Superior temporal gyrus (tissue), 1 donor: Measurements from ENCODE around the gene SPTBN2.

Source experiments
- DNase-seq: peaks from one replicate; pipeline ENCODE4 v3.0.0-alpha.2; 2016; ENCODE audit errors: extremely low spot score

The SPTBN2 gene

DNA sequence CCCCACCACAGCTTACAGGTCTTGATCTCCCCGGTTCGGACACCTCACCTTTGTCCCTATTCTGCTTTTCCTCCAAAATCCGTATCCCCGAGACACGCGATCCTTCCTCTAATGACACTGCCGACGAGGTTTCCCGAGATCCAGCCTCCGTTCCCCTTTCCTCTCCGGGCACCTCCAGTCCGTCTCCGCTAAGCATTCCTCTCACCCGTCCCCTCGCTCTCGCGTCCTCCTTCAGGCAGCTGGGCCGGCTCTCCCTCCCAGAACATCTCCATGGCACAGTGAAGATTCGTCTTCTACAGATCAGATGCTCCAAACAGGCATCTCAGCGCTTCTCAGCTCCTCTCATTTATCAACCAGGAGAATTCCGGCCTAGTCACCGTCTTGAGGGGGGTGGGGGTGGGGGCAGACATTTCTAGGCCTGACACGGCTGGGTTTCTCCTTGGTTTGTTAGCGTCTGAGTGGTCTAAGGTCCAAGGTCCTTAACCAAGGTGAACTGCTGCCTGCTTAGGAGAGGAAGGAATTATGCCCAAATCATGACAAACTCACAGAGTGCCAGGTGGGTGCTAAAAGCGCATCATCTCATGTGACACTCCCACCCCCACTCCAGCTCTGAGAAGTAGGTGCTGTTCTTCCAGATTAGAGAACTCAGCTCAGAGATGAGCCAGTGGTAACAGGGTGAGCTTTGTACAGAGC, at the start of gene SPTBN2:
Gene SPTBN2 (minus strand): TSS at position 524 of the 693 bp plus-strand sequence. CDS start 7,976 bp downstream, outside the sequence.
- no peak for DNase-seq

DNA sequence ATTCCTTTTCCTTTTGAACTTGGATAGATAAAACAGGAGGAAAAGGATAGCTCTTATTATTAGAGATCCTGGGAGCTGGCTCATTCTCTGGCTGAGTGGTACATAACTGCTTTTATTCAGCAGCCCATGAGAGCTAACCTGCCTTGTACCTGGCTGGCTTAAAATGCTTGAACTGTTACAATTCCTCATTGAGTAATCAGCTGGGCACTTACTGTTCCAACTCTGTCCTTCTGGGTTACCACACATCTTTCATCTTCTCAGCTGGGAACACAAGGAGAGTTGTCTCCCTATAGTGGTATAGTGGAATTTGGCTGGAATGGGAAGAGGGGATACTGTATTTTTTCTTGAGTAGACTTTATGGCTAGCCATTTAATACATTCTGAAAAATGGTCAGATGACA, 39.8 kb upstream of the SPTBN2 start:
- DNase-seq = no peak

DNA sequence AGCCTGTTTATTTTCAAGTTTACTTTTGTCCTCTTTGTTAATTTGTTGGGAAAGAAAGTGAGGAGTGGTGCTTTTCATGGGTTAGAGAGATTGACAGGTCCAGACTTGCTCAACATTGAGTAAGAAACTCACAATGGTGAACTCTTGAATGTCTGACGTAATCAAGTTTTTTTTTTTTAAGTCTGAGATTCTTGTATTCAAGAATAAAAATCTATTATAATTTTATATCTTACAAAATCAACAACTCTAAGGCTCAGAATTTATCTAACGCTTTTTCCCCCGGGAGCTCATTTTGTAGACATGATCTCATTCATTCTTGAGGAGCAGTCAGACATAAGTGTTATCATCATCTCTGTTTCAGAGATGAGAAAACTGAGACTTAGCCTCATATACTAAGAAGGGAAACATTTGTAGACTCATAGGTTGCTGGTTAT, 39.1 kb upstream of the SPTBN2 start:
- DNase-seq = no peak

DNA sequence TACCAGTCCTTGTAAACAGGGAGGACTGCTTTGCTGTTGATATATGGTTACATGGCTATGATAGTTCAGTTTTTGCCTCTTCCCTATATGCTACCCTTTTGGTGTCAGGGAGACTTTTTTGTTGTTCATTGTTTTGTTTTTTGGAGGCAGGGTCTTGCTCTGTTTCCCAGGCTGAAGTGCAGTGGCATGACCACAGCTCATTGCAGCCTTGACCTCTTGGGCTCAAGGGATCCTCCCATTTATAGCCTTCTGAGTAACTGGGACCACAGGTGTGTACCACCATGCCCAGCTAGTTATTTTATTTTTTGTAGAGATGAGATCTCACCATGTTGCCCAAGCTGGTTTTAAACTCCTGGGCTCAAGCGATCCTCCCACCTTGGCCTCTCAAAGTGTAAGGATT, 38.6 kb upstream of the SPTBN2 start:
- no peak for DNase-seq

DNA sequence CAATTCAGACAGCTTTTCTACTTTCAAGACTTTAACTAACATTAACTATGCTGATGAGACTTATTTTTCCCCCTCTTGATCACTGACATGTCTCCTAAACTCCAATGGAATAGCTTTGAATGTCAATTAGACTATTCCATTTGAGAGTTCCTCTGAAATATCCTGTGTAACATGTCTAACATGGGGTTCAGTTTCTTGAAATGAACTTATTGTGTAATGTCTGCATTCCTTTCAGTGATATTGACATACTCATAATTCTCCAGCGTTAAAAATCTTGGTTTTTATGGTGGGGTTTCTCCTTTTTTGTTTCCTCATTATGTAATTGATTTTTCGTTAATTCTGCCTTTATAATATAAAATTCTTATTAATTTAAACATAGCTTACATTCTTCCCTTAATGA, 37.7 kb upstream of the SPTBN2 start:
- no peak for DNase-seq

DNA sequence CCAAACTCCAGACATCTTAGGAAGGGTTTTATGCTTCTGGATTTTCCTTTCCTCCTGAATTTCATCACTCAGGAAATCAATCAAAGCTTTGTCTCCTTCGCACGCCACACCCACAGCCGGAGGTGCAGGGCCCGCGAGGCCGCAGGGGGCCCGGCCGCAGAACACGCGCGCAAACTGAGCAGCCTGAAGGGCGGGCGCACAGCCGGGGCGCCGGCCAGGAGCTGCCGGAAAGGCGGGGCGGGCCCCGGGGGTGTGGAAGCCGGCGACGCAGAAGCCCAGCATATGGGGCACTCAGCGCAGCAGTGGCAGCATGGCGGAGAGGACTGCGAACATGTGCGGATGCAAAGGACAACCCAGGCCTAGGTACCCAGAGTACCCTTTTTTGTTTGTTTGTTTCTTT, 33.1 kb upstream of the SPTBN2 start:
- no peak for DNase-seq

DNA sequence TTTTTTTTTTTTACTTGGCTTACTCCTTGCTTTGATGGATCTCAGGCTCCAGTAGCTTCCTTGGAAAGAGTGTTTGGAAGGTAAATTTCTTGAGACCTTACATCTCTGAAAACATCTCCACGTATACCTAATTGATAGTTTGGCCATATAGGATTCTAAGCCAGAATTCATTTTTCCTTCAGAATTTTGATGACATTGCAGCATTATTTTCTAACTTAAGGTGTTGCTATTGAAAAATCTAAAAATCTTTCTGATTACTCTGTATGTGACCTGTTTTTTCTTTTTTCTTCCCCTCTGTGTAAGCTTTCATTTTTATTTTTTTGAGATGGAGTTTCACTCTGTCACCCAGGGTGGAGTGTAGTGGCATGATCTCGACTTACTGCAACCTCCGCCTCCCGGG, 23.1 kb upstream of the SPTBN2 start:
- no peak for DNase-seq

DNA sequence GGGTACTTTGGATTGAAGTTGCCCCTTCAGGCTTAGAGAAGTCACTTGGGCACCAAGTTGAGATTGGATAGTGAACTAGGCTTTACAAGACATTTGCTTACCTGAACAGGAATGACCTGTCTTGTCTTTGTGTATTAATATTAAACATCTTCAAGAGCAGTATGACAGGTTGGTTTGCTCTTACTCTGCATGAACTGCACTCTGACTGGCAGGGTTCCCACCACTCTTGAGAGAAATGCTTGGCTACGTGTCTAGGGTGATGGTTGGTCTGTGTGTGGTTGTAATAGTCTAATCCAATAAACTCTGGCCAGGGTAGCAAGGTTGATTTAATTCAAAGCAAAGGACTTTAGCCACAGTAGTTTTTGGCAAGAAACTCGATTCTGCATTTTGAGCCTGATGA, 20.1 kb upstream of the SPTBN2 start:
- DNase-seq = no peak

DNA sequence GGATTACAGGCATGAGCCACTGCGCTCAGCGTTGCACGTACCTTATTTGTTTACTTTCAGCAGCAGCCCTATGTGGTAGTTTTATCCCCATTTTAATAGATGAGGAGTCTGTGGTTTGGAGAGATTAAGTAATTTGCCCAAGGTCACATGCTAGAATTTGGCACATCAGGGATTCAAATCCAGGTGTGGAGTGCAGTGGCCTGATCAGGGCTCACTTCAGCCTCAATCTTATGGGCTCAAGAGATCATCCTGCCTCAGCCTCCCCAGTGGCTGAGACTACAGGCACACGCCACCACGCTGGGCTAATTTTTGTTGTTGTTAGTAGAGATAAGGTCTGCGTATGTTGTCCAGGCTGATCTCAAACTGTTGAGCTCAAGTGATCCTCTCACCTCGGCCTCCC, 18.5 kb upstream of the SPTBN2 start:
- DNase-seq = no peak

DNA sequence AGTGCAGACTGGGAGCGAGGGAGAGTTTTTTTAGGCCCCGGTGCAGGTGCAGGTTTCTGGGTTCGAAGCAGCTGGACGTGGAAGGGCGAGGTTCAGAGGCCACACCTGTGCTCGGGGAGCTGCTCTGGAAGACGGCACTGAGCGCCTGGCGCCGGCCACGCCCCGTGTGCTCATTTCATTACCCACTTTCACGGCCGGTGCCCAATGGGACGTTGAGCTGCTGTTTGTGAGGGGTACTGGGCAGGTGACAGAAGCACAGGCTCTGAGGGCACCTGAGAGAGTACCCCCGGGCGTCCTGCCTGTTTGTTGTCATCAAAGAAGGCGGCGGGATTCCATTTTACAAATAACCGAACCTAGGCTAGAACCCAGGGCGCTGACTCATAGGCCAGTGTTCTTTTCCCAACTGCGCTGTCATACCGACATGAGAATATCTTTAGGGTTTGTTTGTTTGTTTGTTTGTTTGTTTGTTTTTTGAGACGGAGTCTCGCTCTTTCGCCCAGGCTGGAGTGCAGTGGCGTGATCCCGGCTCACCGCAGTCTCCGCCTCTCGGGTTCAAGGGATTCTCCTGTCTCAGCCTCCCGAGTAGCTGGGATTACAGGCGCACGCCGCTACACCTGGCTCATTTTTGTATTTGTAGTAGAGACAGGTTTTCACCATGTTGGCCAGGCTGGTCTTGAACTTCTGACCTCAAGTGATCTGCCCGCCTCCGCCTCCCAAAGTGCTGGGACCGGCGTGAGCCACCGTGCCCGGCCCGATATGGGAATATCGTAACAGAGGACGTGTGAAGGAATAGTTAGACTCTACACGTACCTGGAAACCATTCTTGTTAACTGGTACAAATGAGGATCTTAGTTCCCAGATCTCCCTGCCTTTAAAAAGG, 16.6 kb upstream of the SPTBN2 start:
- DNase-seq = no peak

DNA sequence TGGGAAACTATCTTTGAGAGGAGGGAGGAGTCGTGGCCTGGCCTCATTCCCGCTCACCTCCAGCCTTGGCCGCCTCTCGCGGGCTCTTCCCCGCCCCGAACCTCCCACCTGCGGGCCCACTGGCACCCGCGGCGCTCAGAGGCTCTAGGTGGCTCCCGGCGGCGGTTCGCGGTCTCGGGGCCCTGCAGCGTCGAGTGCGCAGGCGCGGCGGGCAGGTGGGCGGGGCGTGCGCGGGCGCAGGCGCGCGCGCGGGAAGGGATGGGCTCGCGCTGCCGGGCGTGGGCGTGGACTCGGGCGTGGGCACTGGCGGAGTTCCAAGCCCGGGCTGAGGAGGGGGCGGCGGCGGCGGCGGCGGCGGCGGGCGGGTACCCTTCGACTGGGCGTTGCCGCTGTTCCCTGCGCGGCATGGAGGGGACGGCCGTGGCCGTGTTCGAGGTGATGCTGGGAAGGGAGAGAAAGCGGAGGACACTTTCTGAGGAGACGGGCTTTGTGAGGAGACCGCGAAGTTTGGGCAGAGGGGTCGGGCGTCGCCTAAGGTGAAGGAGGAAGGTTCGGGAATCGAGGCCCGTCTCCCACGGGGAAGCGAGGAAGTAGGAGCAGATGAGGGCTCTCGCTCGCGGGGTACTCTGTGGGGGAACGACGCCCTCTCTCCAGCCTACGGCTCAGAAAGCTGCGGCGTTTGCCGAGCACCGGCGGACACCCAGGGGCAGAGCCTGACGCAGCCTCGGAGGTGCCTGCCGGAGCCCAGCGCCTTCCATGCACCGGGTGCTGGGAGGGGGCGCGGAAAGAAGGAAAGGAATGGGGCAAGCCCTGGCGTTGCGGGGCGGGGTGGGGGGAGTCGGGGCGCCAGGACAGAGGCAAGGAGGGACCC, 15.7 kb upstream of the SPTBN2 start:
- DNase-seq = peak; percentile 75

DNA sequence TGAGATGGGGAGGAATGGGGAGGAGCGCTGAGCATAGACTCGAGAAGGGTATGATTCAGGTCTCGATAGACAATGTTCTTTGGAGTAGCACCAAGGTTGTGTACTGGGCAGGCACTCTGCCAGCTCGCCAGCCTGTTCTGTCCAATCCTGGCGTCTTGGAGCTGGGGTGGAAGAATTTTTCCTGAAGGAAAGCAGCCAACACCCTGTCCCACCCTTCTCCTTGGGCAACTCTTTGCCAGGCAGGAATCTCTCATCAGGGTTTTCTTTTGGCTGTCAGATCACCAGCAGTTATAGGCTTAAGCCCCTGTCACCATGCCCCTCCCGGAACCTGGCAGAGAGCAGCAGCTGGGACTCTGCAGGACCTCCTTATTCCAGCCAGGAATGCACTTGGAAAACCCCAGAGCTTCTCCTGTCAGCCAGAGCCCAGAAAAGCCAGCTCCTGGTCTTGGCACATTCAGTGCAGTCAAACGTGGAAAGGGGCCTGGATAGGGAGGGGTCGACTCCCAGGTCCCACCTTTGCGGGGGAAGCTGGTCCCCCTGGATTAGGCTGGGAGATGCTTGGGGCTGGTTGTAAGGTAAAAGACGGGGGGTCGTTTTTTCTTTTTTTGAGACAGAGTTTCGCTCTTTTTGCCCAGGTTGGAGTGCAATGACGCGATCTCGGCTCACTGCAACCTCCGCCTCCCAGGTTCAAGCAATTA, 14.4 kb upstream of the SPTBN2 start:
- no peak for DNase-seq

DNA sequence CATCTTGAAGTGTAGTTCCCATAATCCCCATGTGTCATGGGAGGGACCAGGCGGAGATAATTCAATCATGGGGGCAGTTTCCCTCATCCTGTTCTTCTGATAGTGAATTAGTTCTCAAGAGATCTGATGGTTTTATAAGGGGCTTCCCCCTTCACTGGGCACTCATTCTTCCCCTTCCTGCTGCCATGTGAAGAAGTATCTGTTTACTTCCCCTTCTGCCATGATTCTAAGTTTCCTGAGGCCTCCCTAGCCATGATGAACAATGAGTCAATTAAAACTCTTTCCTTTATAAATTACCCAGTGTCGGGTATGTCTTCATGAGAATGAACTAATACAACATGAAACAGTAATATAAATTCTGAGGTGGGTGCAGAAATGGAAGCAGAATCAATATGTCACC, 12.1 kb upstream of the SPTBN2 start:
- DNase-seq = no peak

DNA sequence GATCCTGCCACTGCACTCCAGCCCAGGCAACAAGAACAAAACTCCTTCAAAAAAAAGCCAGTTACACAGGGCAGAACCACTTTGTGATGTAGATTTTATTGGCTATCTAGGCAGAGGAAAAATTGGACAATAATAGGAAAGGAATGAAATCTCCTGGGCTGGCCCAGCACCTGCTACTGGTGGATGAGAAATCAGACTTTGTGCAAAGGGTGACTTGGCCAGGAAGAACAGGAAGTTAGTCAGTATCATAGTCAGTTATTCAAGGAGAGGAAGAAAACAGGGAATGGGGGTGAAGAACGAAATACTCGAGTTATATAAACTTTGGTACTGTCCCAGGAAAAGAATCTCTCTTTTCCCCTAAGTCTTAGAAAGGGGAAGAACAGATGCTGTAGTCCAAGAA, 11.0 kb upstream of the SPTBN2 start:
- no peak for DNase-seq

DNA sequence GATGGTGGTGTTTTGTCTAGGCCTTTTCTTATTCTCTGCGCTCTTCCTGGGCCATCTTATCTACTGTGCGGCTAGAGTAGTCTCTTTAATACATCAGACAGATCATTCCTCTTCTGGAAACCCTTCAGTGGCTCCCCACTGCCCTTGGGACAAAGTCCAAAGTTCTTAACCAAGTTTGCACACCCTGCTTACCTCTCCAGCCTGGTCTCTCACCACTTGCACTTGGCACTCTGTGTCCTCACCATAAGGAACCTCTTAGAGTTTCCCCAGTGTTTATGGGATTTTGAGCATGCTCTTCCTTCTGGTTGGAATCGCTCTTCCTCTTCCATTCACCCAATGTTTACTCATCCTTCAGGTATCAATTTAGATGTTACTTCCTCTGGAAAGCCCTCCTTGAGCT, 5.2 kb upstream of the SPTBN2 start:
- DNase-seq = no peak

DNA sequence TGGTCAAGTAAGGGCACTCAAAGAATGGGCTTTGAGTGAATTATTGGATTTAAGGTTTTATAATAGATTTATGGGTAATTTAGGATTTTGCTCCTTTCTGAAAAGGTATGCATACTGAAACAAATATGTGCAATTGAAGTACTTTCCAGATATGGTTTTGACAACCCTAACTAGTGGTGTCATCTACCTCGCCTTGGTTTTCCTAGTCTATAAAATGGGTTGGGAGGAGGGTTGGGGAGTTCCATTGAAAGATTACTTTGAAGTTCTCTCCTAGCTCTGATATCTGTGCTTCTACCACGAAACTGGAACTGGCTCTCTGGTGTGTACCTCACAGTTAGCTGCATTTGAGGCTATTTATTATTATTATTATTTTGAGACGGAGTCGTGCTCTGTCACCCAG, 431 bp upstream of the SPTBN2 start:
- no peak for DNase-seq

DNA sequence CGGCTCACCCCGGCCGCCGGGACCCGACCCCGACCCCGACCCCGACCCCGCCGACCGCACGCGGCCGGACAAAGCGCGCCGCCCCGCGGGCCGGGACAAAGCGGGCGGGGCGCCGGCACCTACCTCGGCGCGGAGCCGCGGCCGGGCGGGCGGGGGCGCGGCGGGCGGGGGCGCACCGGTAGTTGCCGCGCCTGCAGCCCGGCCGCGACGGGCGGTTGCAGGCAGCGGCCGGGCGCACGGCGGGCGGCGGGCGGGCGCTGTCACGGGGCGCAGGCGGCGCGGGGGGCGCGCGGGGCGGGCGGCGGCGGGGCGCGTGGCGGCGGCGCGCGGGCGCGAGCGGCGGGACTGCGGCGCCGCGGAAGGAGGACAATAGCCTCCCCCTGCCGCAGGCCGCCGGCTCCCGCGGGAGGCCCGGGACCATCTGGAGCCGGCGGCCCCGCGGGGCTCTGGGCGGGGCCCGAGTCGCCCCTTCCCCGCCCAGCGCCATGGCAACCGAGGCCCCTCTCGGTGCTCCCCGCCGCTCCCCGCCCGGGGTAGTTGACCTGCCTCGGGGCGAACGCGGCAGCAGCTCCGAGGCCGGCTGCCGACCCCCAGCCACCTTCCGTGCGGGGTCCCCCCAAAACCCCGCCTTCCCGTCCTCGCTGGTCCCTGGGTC, 851 bp downstream of the SPTBN2 start:
- no peak for DNase-seq

DNA sequence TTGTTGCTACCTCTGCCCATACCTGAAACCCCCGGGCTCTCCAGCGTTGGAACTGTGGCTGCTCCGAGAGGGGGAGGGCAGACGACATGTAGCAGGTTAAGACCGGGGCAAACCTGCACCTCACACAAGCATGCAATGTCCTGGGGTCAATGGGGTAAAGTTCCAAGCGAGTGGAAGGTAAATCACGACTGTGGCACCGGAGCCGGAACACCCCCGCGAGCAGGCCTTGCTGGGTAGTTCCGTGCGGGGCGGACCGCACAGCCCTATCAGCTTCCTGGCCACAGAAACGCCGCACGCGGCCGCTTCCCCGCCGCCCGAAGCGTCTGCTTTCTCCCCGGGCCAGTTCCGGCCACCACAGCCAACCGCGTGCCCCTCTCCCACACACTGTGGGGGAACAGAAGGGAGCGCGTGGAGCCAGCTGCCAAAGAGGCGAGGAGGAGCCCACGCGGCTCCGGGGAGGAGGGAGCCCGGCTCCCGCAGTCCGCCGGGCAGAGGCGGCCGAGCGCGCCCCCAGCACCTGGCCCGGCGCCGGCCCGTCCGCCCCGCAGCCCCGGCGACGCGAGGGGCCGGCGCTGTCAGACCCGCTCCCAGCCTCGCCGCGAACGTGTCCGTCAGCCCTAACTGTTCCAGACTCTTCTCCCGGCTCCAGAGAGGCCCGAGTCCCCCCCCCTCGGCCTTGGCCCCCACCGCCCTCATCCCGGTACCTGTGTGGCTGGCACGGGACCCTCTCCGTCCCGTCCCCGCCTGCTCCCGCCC, 1.6 kb downstream of the SPTBN2 start:
- no peak for DNase-seq

DNA sequence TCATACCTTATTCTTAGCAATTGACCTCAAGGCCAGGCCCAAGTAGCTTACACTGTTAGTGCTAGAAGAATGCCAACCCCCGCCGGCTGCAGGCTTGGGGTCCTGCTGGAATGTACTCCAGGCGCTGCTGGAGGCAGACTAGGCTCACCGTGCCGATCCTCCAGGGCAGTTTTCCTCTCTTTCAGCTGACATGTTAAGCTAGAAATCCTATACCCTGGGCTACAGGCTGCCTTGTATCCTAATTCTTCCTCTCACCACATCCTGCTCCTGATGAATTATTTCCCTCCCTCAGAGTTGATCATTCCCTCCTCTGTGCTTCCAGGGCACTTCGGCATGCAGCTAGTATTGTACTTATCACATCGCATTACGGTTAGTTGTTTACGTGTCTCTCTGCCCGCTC, 3.4 kb downstream of the SPTBN2 start:
- DNase-seq = no peak

DNA sequence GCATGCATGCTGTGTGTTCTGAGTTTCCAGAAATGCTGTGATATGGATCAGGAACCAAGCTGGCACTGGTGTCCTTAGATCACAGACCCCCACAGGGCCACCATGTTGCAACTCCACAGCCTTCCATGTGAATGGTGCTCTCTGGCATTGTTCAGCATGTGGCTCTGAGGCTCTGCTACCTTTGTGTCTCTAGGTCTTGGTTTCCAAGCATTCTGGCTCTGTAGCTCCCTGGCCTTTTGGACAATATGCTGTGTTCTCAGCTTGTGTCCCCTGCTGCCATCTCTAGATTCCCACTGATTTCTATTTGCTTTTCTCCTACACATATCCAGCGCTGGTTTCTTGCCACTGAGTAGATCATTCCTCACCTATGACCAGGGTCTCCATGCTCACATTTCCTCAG, 3.9 kb downstream of the SPTBN2 start:
- DNase-seq = no peak
